GM12801 (cell line): ENCODE results near the gene WDR5.

Experiments
- TF ChIP-seq, protein P1 (sequence below): IDR thresholded peaks from one replicate; pipeline ENCODE4 v1.5.1; 2011; ENCODE audit warnings: control low read depth; ENCODE audit not compliant: insufficient read length; ENCODE audit errors: extremely low read depth

Gene WDR5

GRCh38 chr9:134111064-134111463 lies 24.8 kb upstream of the WDR5 start:
- TF ChIP-seq, protein P1, sequence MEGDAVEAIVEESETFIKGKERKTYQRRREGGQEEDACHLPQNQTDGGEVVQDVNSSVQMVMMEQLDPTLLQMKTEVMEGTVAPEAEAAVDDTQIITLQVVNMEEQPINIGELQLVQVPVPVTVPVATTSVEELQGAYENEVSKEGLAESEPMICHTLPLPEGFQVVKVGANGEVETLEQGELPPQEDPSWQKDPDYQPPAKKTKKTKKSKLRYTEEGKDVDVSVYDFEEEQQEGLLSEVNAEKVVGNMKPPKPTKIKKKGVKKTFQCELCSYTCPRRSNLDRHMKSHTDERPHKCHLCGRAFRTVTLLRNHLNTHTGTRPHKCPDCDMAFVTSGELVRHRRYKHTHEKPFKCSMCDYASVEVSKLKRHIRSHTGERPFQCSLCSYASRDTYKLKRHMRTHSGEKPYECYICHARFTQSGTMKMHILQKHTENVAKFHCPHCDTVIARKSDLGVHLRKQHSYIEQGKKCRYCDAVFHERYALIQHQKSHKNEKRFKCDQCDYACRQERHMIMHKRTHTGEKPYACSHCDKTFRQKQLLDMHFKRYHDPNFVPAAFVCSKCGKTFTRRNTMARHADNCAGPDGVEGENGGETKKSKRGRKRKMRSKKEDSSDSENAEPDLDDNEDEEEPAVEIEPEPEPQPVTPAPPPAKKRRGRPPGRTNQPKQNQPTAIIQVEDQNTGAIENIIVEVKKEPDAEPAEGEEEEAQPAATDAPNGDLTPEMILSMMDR = no peak

GRCh38 chr9:134112561-134112960 lies 23.3 kb upstream of the WDR5 start:
- TF ChIP-seq, protein P1 = no peak

- TF ChIP-seq, protein P1 = no peak
Observed at GRCh38 chr9:134123764-134124128, 12.1 kb upstream of the WDR5 start.

DNA sequence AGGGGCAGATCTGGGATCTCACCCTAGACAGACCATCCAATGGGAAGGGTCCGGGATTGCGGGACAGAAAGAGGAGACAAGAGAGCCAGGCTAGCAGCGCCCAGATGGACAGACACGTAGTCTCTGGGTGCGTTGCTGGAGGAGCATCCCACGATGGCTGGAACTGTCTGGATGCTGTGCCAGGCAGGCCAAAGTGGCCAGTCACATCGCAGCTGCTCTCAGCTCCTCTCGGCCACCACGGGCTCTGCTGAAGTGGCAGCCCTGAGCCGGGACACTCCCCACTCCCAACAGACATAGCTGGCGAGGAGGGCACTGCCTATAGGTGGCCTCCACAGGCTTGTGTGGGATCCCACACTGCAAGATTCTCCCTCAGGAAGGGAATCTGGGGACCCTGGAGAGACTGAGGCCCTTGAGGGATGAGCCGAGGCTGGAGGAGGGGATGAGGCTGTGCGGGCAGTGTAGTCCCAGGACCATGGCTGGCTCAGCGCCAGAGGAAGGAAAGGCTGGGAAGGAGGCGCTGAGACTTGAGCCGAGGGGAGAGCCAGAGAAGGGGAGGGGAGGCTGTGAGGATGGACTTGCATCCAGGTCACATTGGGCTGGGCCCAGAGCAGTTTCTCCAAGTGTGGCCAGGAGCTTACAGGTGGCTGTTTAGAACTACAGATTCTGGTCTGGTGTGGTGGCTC lies 10.3 kb upstream of the WDR5 start:
- TF ChIP-seq, protein P1 = no peak

GRCh38 chr9:134126373-134126772 lies 9.5 kb upstream of the WDR5 start:
- TF ChIP-seq, protein P1 = no peak

GRCh38 chr9:134127065-134127580 lies 8.8 kb upstream of the WDR5 start:
- TF ChIP-seq, protein P1 = no peak

GRCh38 chr9:134127616-134128015 lies 8.3 kb upstream of the WDR5 start:
- TF ChIP-seq, protein P1 = no peak
